ENCODE measurements around the gene TMEM169. TPM values are rescaled to one million over a fixed set of nuclear protein-coding genes. Genes with fewer than 3 reads are reported as not detected.

Gene TMEM169
- total and polyA plus RNA-seq, 2 of the 13 experiments (the other 11 are each of a cell fraction or from before 2014, with no cell fraction given): 1.5 to 4.5 TPM

DNA sequence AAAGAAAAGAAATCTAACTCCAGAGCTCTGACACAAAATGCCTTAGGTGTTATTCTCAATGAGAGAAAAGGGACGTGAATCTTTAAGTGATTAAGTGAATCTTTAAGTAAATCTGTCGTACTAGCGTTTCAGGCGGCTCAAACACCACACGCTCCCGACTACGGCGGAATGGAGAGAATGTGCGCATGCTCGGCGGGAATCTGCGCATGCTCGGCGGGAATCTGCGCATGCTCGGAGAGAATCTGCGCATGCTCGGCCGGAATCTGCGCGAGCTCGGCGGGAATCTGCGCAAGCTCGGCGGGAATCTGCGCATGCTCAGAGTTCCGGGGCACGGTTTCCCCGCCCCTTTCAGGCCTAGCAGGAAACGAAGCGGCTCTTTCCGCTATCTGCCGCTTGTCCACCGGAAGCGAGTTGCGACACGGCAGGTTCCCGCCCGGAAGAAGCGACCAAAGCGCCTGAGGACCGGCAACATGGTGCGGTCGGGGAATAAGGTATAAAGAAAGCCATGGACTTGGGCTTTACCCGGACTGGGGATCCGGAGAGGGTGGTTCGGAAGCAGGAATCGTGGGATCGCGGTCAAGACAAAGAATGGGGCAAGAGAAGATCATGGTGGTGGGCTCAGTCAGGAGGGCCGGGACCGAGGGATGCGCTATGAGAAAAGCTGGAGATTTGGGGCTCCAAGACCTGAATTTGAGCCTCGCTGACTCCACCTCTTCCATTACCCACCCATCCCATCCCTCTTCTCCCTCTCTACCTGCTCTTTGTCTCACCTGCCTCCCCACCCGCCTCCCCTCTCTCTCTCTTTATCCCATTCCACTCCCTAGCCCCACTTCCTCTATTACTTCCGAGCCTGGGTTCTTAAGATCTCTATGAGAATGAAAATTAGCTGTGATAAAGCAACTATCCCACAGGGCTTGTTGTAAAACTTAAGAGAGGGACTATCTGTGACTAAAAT is 27.5 kb downstream of the TMEM169 start, which contains the start of gene XRCC5 (continued):
- TF ChIP-seq PTBP1 (IDR thresholded peaks at IDR 0.05; ENCODE audit: low read depth, low read length, poor library complexity, severe bottlenecking): no peak
- peak; percentile 59; the same call in 1 of the 2 replicates for TF ChIP-seq PRMT3 (CRISPR knock-in tag; IDR thresholded peaks at IDR 0.05; ENCODE audit: borderline replicate concordance, low read depth)
- TF ChIP-seq LCORL (IDR thresholded peaks at IDR 0.05): no peak
- TF ChIP-seq LCORL (CRISPR knock-in tag; IDR thresholded peaks at IDR 0.05): peak; percentile 61
- TF ChIP-seq, protein P1, sequence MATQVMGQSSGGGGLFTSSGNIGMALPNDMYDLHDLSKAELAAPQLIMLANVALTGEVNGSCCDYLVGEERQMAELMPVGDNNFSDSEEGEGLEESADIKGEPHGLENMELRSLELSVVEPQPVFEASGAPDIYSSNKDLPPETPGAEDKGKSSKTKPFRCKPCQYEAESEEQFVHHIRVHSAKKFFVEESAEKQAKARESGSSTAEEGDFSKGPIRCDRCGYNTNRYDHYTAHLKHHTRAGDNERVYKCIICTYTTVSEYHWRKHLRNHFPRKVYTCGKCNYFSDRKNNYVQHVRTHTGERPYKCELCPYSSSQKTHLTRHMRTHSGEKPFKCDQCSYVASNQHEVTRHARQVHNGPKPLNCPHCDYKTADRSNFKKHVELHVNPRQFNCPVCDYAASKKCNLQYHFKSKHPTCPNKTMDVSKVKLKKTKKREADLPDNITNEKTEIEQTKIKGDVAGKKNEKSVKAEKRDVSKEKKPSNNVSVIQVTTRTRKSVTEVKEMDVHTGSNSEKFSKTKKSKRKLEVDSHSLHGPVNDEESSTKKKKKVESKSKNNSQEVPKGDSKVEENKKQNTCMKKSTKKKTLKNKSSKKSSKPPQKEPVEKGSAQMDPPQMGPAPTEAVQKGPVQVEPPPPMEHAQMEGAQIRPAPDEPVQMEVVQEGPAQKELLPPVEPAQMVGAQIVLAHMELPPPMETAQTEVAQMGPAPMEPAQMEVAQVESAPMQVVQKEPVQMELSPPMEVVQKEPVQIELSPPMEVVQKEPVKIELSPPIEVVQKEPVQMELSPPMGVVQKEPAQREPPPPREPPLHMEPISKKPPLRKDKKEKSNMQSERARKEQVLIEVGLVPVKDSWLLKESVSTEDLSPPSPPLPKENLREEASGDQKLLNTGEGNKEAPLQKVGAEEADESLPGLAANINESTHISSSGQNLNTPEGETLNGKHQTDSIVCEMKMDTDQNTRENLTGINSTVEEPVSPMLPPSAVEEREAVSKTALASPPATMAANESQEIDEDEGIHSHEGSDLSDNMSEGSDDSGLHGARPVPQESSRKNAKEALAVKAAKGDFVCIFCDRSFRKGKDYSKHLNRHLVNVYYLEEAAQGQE (IDR thresholded peaks at IDR 0.05; ENCODE audit: borderline replicate concordance in 1 of 2, low read depth in 1 of 2, low read length in 2 of 2): peak in 1 of 2 experiments; percentile 78; a peak in 1 of 4 replicates
- peak; percentile 87; the same call in 1 of the 2 replicates for TF ChIP-seq TSC22D2 (CRISPR knock-in tag; IDR thresholded peaks at IDR 0.05; ENCODE audit: borderline replicate concordance)
- TF ChIP-seq NFATC3 (CRISPR knock-in tag; IDR thresholded peaks at IDR 0.05): no peak
- TF ChIP-seq ZUFSP (CRISPR knock-in tag; IDR thresholded peaks at IDR 0.05; ENCODE audit: borderline replicate concordance): no peak
- TF ChIP-seq MIXL1 (CRISPR knock-in tag; IDR thresholded peaks at IDR 0.05): 0 out of 2 replicates have a peak, but pooled peaks have one; percentile 56
- peak; percentile 88 for TF ChIP-seq NFKBIZ (CRISPR knock-in tag; IDR thresholded peaks at IDR 0.05)
- TF ChIP-seq ELF4 (CRISPR knock-in tag; IDR thresholded peaks at IDR 0.05; ENCODE audit: borderline replicate concordance): peak; percentile 96
- peak; percentile 93; the same call in 1 of the 2 replicates for TF ChIP-seq ZNF691 (CRISPR knock-in tag; IDR thresholded peaks at IDR 0.05; ENCODE audit: borderline replicate concordance, low read depth)
- TF ChIP-seq ZNF879 (CRISPR knock-in tag; IDR thresholded peaks at IDR 0.05): peak; percentile 77; the same call in 1 of the 2 replicates
- TF ChIP-seq, protein P2, sequence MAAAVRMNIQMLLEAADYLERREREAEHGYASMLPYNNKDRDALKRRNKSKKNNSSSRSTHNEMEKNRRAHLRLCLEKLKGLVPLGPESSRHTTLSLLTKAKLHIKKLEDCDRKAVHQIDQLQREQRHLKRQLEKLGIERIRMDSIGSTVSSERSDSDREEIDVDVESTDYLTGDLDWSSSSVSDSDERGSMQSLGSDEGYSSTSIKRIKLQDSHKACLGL (CRISPR knock-in tag; IDR thresholded peaks at IDR 0.05): peak; percentile 93
- peak; percentile 99 for TF ChIP-seq ZNF605 (CRISPR knock-in tag; IDR thresholded peaks at IDR 0.05)
- TF ChIP-seq PITX1 (CRISPR knock-in tag; IDR thresholded peaks at IDR 0.05): peak; percentile 84
- TF ChIP-seq ZNF776 (CRISPR knock-in tag; IDR thresholded peaks at IDR 0.05): peak; percentile 90; the same call in 1 of the 2 replicates
- TF ChIP-seq ZNF800 (CRISPR knock-in tag; IDR thresholded peaks at IDR 0.05): peak; percentile 86; the same call in 1 of the 2 replicates
- no peak for TF ChIP-seq MLLT10 (CRISPR knock-in tag; IDR thresholded peaks at IDR 0.05)
- 0 out of 2 replicates have a peak, but pooled peaks have one; percentile 23 for TF ChIP-seq CC2D1A (CRISPR knock-in tag; IDR thresholded peaks at IDR 0.05)
